ENCODE data around the gene WWOX. TPM values are rescaled to one million over a fixed set of nuclear protein-coding genes. Genes with fewer than 3 reads are reported as not detected.

The WWOX gene
- total RNA-seq, 3 donors from 2014 or later (not counting 1 experiment from before 2014, with no cell fraction given): 21.0 to 29.8 (median 27.0) TPM

DNA sequence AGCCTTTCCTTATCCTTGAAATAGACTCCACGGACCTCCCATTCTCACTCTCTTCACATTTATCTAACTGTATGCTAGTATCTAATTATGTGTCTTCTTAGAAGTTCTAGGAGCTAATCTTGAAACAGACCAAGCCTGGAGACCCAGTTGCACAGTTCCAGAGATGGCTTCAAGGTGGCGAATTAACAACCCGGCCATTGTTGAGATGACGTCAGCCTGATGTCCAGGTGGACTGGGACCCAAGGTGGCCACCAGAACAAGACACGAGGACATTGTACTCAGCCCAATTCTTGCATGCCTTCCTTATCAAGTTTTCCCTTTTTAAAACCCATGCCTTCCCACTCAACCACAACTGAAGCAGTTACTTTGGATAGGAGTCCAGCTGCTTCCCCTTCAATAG, 29.5 kb upstream of the WWOX start:
- peaks cover 7 to 28% of the 10 kb centered on the region in 2 donors for H3K27me3 Mint-ChIP-seq (ENCODE audit: low read depth in 2 of 2)

DNA sequence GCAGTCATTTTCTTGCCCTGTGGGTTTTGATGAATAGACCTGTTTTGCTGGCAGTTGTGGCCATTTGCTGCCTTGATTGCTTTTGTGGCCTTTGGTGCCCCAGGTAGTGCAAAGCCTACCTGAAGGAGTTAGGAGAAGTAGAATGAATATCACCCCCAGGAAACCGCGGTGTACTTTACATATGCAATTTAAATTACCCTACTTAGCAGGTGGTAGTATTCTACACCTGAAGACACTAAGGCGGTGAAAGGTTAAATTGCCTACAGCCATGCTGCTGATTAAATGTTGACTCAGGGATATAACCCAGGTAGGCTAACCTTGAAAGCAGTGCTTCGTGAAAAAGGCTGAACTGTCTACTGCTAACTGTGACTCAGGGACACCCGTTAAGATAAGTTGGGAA, 27.2 kb upstream of the WWOX start:
- Mint-ChIP-seq H3K27me3 (ENCODE audit: low read depth in 2 of 2) (peaks cover 7 to 18% of the 10 kb centered on the region in 2 donors), H3K36me3 (no peaks in the 10 kb centered on the region), H3K4me3 (no peak overlapping the region), H3K9me3 (no peaks in the 10 kb centered on the region), H3K27ac (no peak overlapping the region), H3K4me1 (no peaks in the 10 kb centered on the region)
- H3K9me3 ChIP-seq (ENCODE audit: control insufficient read depth, insufficient read depth, low read length): no peaks in the 10 kb centered on the region
- no peak for TF ChIP-seq CTCF (IDR thresholded peaks at IDR 0.05)
- H3K4me3 ChIP-seq (ENCODE audit: low read length): no peak overlapping the region
- no peaks in the 10 kb centered on the region for H3K27me3 ChIP-seq (ENCODE audit: control insufficient read depth, insufficient read depth, low read length)
- DNase-seq (no peak), ATAC-seq (no peak)
- WGBS (ENCODE audit: insufficient coverage): 47% methylated on average over 2 of the region's 5 CpGs
- no peaks in the 10 kb centered on the region for H3K4me1 ChIP-seq (ENCODE audit: control insufficient read depth, insufficient read depth, low read length)
- no peak overlapping the region for H3K27ac ChIP-seq (ENCODE audit: low read length)
- no peaks in the 10 kb centered on the region for H3K36me3 ChIP-seq (ENCODE audit: control insufficient read depth, insufficient read depth, low read length)
- intact Hi-C loops (cut with micrococcal nuclease): no loop called here

More for the DNA sequence above, 29.5 kb upstream of the WWOX start:
- no peak overlapping the region for H3K4me3 ChIP-seq (ENCODE audit: low read length)
- H3K36me3 ChIP-seq (ENCODE audit: control insufficient read depth, insufficient read depth, low read length): no peaks in the 10 kb centered on the region
- intact Hi-C loops (cut with micrococcal nuclease): no loop called here
- no peaks in the 10 kb centered on the region for H3K4me1 ChIP-seq (ENCODE audit: control insufficient read depth, insufficient read depth, low read length)
- ATAC-seq (no peak), DNase-seq (no peak)
- 85% methylated on average over 4 of the region's 5 CpGs for WGBS (ENCODE audit: insufficient coverage)
- Mint-ChIP-seq H3K4me1 (no peaks in the 10 kb centered on the region), H3K27ac (no peak overlapping the region), H3K36me3 (no peaks in the 10 kb centered on the region), H3K4me3 (no peak overlapping the region), H3K9me3 (no peaks in the 10 kb centered on the region)
- no peak overlapping the region for H3K27ac ChIP-seq (ENCODE audit: low read length)
- no peaks in the 10 kb centered on the region for H3K9me3 ChIP-seq (ENCODE audit: control insufficient read depth, insufficient read depth, low read length)
- no peak for TF ChIP-seq CTCF (IDR thresholded peaks at IDR 0.05)
- no peaks in the 10 kb centered on the region for H3K27me3 ChIP-seq (ENCODE audit: control insufficient read depth, insufficient read depth, low read length)

DNA sequence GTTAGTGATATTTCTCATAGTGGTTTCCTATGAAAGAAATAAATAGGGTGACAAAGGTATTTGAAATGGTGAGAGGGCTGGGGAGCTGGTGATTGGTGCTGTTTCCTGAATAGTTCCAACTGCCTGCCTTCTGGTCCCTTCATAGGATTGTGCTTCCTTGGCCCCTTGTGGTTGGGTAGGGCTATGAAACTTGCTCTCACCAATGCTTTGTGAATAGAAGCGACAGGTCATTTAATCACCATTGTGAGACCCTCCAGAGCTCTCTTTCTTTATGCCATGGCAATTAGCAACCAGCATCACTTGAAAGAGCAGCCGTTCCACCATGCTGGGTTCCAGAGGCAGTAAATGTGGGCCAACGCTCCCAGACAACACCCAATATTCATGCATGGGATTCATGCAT, 23.7 kb upstream of the WWOX start:
- Histone ChIP-seq H3K4me3 (ENCODE audit: low read length) (no peak overlapping the region), H3K27me3 (ENCODE audit: control insufficient read depth, insufficient read depth, low read length) (no peaks in the 10 kb centered on the region), H3K9me3 (ENCODE audit: control insufficient read depth, insufficient read depth, low read length) (no peaks in the 10 kb centered on the region), H3K27ac (ENCODE audit: low read length) (no peak overlapping the region), H3K4me1 (ENCODE audit: control insufficient read depth, insufficient read depth, low read length) (no peaks in the 10 kb centered on the region), H3K36me3 (ENCODE audit: control insufficient read depth, insufficient read depth, low read length) (no peaks in the 10 kb centered on the region)
- H3K4me3 Mint-ChIP-seq: no peak overlapping the region
- intact Hi-C loops (cut with micrococcal nuclease): no loop called here
- no peak for DNase-seq
- WGBS (ENCODE audit: insufficient coverage): 67% methylated on average over 3 of the region's 3 CpGs
- no peaks in the 10 kb centered on the region for H3K9me3 Mint-ChIP-seq
- H3K36me3 Mint-ChIP-seq: no peaks in the 10 kb centered on the region
- no peak for TF ChIP-seq CTCF (IDR thresholded peaks at IDR 0.05)
- no peaks in the 10 kb centered on the region for H3K4me1 Mint-ChIP-seq
- no peak overlapping the region for H3K27ac Mint-ChIP-seq
- ATAC-seq: no peak
- peaks cover 15 to 33% of the 10 kb centered on the region in 2 donors for H3K27me3 Mint-ChIP-seq (ENCODE audit: low read depth in 2 of 2)

DNA sequence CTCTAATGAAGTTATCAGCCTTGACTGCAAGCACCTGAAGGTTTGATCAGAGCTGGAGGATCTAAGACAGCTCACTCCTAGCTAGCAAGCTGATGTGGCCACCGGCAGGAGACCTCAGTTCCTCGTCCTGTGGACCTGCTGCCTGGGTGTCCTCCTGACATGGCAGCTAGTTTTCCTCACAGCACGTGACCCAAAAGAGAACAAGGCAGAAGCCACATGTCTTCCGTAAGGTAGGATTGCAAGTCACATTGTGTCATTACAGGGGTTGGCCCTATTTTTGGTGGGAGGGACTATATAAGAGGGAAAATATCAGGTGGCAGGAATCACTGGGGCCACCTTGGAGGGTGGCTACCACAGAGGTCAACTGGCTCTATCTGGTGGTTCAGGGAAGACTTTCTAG, 18.1 kb upstream of the WWOX start:
- no peaks in the 10 kb centered on the region for H3K4me1 ChIP-seq (ENCODE audit: control insufficient read depth, insufficient read depth, low read length)
- H3K36me3 Mint-ChIP-seq: no peaks in the 10 kb centered on the region
- H3K27ac Mint-ChIP-seq: no peak overlapping the region
- no peak overlapping the region for H3K27ac ChIP-seq (ENCODE audit: low read length)
- no peaks in the 10 kb centered on the region for H3K36me3 ChIP-seq (ENCODE audit: control insufficient read depth, insufficient read depth, low read length)
- WGBS (ENCODE audit: insufficient coverage): 91% methylated on average over 4 of the region's 4 CpGs
- H3K4me1 Mint-ChIP-seq: no peaks in the 10 kb centered on the region
- intact Hi-C loops (cut with micrococcal nuclease): no loop called here
- no peaks in the 10 kb centered on the region for H3K27me3 ChIP-seq (ENCODE audit: control insufficient read depth, insufficient read depth, low read length)
- H3K27me3 Mint-ChIP-seq (ENCODE audit: low read depth in 2 of 2): peaks cover 20 to 50% of the 10 kb centered on the region in 2 donors
- no peak for ATAC-seq
- no peak overlapping the region for H3K4me3 ChIP-seq (ENCODE audit: low read length)
- no peaks in the 10 kb centered on the region for H3K9me3 ChIP-seq (ENCODE audit: control insufficient read depth, insufficient read depth, low read length)
- TF ChIP-seq CTCF (IDR thresholded peaks at IDR 0.05): no peak
- H3K9me3 Mint-ChIP-seq: no peaks in the 10 kb centered on the region
- no peak overlapping the region for H3K4me3 Mint-ChIP-seq
- no peak for DNase-seq

Data from natural killer cell (primary cell).